Stimulated activated CD4-positive, alpha-beta T cell treated with anti-CD3 and anti-CD28 coated beads, TNF-alpha, amount 100 ng/mL, for 48 hours (primary cell): ENCODE data around the gene BSG.
"Not testable (repeated sequence)": the region's sequence is repeated elsewhere in the genome, so short reads cannot be mapped to it uniquely, and the experiment has no call there.

Source experiments
- DNase-seq, 3 donors: peaks; one replicate each; pipeline ENCODE4 v3.0.0-alpha.2; 2020; ENCODE audit warnings: low read depth in 3 of 3

The BSG gene

DNA sequence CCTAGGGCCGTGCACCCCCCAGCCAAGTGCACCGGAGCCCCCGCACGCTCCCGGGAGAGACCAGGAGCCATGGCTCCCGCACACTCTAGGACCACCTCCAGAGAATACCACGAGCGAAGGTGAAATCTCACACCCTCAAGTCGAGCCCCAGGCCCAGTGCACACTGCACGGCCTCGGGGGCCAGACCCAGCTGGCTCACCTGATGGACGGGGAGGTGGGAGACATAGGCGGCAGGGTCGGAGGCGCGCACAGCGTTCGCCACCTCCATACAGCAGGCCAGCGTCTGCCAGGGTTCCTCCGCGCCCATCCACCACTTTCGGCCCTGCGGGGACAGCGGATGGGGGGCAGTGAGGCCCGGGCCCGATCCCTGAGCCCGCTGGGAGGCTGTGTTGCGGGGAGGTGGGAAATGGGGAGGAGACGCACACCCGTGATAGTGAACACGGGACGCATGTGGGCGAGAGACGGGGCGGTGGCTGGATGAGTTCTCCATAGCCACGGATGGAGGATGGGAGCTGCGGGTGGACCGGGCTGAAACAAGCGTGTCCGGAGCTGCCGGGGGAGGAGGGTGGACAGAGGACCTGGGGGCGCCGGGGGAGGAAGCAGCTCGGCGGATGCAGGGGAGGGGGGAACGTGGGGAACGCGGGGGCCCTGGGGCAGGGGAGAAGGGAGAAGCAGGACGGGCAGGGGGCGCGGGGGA is 47.9 kb downstream of the BSG start:
- DNase-seq = no peak

GRCh38 chr19:621191-621590 is 48.8 kb downstream of the BSG start:
- not testable (repeated sequence) for DNase-seq

- DNase-seq = no peak
These were observed 49.4 kb downstream of the BSG start for GRCh38 chr19:621819-622218.

DNA sequence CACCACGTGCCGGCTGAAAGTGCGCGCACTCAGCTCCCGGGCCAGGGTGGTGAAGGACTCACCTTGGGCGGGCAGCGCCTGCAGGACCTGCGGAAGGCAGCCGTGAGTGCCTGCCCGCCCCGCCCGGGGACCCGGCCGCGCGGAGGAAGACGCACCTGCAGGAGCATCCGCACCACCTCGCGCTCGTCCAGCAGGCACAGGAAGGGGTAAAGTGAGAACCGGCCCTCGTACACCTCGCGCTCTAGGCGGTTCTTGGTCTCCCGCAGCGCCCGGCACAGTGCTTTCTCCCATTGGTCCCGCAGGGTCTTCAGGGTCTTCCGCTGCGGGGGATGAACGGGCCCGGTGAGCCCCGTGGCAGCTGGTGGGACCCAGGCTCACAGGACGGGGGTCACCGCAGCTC is 50.3 kb downstream of the BSG start:
- no peak for DNase-seq

GRCh38 chr19:623175-623916 is 51.0 kb downstream of the BSG start:
- no peak for DNase-seq

GRCh38 chr19:623974-624373 is 51.6 kb downstream of the BSG start:
- DNase-seq = no peak

DNA sequence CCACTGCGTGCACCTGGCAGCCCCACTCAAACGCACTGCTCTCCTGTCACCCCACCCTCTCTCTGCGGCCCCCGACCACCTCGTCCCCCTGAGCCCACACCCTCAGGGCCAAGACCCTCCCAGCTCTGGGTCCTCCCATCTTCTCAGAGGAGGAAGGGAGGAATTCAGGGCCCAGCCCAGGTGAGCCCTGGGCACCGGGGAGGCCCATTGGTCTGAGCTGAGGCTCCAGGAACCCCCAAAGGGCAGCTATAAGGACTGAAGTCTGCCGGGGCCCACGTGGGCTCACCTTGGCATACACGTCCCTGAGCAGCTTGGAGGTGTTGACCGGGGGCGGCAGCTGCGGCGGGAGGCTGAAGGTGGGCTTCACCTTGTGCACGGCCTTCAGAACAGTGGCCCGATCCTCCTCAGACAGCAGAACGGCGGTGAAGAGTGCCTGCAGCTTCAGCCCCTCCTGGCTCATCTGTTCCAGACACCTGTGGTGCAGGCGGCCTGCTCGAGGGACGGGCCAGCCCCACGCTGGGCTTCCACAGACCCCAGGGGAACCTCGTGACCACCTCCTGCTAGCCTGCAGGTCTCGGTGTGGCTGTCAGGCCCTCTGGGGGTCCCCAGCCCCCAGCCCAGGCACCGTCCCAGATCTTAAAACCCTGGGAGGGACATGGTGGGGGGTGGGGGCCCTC is 52.2 kb downstream of the BSG start:
- DNase-seq = no peak

GRCh38 chr19:625257-625656 is 52.9 kb downstream of the BSG start:
- DNase-seq = no peak

GRCh38 chr19:626566-626965 is 54.2 kb downstream of the BSG start:
- DNase-seq = not testable (repeated sequence)

DNA sequence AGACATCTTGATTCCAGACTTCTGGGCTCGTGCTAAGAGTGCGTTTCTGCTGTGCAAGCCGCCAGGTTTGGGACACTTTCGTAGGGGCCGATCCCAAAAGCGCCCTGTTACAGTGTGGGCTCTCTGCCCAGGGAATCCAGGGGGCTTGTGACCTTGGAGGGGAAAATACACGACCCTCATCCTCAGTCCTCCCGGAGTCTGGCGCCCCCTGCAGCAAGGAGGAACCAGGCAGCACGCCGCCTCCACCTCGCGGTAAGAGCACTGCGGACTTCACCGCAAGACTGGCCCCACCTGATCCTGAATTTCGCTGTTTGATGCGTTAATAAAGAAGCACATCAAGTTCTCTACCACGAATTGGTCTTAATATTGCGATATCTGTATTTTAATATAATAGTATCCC is 55.8 kb downstream of the BSG start:
- DNase-seq = no peak

- not testable (repeated sequence) for DNase-seq
These were observed 57.1 kb downstream of the BSG start for GRCh38 chr19:629515-629914.

- DNase-seq = no peak
These were observed 57.7 kb downstream of the BSG start for GRCh38 chr19:629961-630714.

- peak in 2 of 3 donors; percentile 27 to 49 for DNase-seq
These were observed 60.2 kb downstream of the BSG start for GRCh38 chr19:632579-633067.
